Gastrocnemius medialis (tissue), 4 donors: ENCODE results near the gene AK2. TPM values are rescaled to one million over a fixed set of nuclear protein-coding genes. Genes with fewer than 3 reads are reported as not detected.

ENCODE experiments used
- ATAC-seq, 2 donors: fragments of 150-250 bp; one replicate each; pipeline ENCODE4 v1.9.1; 2016
- DNase-seq, 2 donors: peaks; one replicate each; pipeline ENCODE4 v3.0.0-alpha.2; 2019
- H3K27ac ChIP-seq, 4 donors: fragments of 200-600 bp; sonication (generic); 1 replicate in 1 of 4; 2 replicates in 3 of 4; pipeline ENCODE4 v1.5.1; 2016 to 2018; ENCODE audit warnings: mild to moderate bottlenecking in 2 of 4, moderate library complexity in 1 of 4
- H3K27me3 ChIP-seq, 3 donors: fragments of 200-600 bp; sonication (generic) in 2 of 3; 1 replicate in 1 of 3; 2 replicates in 2 of 3; pipeline versions ENCODE4 v1.5.1 to v1.6.0; 2016 to 2019; ENCODE audit warnings: mild to moderate bottlenecking in 1 of 3, moderate library complexity in 1 of 3
- H3K36me3 ChIP-seq, 2 donors: fragments of 200-600 bp; sonication (generic) in 1 of 2; one replicate each; pipeline ENCODE4 v1.5.1; 2017 to 2018
- H3K4me1 ChIP-seq, 2 donors: fragments of 200-600 bp; sonication (generic) in 1 of 2; one replicate each; pipeline ENCODE4 v1.5.1; 2016 to 2017; ENCODE audit warnings: mild to moderate bottlenecking in 2 of 2
- H3K4me3 ChIP-seq, 4 donors: fragments of 200-600 bp; sonication (generic) in 3 of 4; 1 replicate in 1 of 4; 2 replicates in 3 of 4; pipeline ENCODE4 v1.5.1; 2016 to 2019; ENCODE audit warnings: mild to moderate bottlenecking in 2 of 4
- H3K9me3 ChIP-seq, 3 donors: fragments of 200-600 bp; sonication (generic) in 2 of 3; 1 replicate in 1 of 3; 2 replicates in 2 of 3; pipeline ENCODE4 v1.5.1; 2016 to 2019
- CTCF ChIP-seq, 5 experiments: fragments of 450-650 bp in 3 of 5; fragments of 200-600 bp in 2 of 5; sonication (generic) in 2 of 5; IDR thresholded peaks in 4 of 5; conservative IDR thresholded peaks in 1 of 5; 1 replicate in 4 of 5; 2 replicates in 1 of 5; pipeline ENCODE4 v1.5.1; 2016 to 2019; ENCODE audit warnings: antibody characterized with exemption in 5 of 5, mild to moderate bottlenecking in 3 of 5, moderate library complexity in 3 of 5
- POLR2A ChIP-seq, 2 donors: fragments of 450-650 bp; IDR thresholded peaks; one replicate each; pipeline ENCODE4 v1.6.1; 2017; ENCODE audit warnings: antibody characterized with exemption in 2 of 2, mild to moderate bottlenecking in 2 of 2, moderate library complexity in 2 of 2
- in situ Hi-C, 4 donors: fragments of 200-750 bp; cut with MboI; loops; one replicate each; pipeline versions ENCODE4 v1.15.0 to v1.8.0; 2017; ENCODE audit warnings: low sequenced_read_pairs in 4 of 4
- intact Hi-C: fragments of 100-400 bp; cut with DNase I; formaldehyde crosslinking; loops from one replicate; pipeline ENCODE4 v1.15.1; 2023; ENCODE audit warnings: low total_unique reads
- total RNA-seq, 4 donors: library from RNA; depleted of rRNA; stranded (reverse); fragments of >200 nt; gene quantifications; one replicate each; pipeline versions ENCODE4 v1.1.0 to v1.2.3, GENCODE V29; 2016

AK2 gene
- total RNA-seq, 4 donors from 2014 or later, result 125 to 261 (median 152) TPM

GRCh38 chr1:32990887-32991286, 45.8 kb downstream of the AK2 start:
- H3K9me3 ChIP-seq, result no peaks in the 10 kb centered on the region
- H3K27ac ChIP-seq, result no peak overlapping the region
- peaks cover 27 to 35% of the 10 kb centered on the region in 2 donors for H3K4me1 ChIP-seq
- ATAC-seq, result no peak
- in situ Hi-C loops, result no loop called here
- no peak for TF ChIP-seq POLR2A (IDR thresholded peaks at IDR 0.05)
- no peak for TF ChIP-seq CTCF (IDR thresholded peaks at IDR 0.05 in 4 of 5, conservative IDR thresholded peaks at IDR 0.05 in 1 of 5)
- intact Hi-C loops, result no loop called here
- H3K27me3 ChIP-seq, result no peaks in the 10 kb centered on the region
- no peak overlapping the region for H3K4me3 ChIP-seq
- no peak for DNase-seq
- no peaks in the 10 kb centered on the region for H3K36me3 ChIP-seq

- peak overlapping the region; percentile 11 to 63 (median 46) for H3K27ac ChIP-seq
- peaks cover 27 to 34% of the 10 kb centered on the region in 2 donors for H3K4me1 ChIP-seq
- ATAC-seq (peak; percentile 66 to 78), DNase-seq (peak; percentile 38 to 72)
- intact Hi-C loops, result no loop called here
- H3K4me3 ChIP-seq, result no peak overlapping the region
- no peaks in the 10 kb centered on the region for H3K9me3 ChIP-seq
- no peaks in the 10 kb centered on the region for H3K36me3 ChIP-seq
- TF ChIP-seq CTCF (IDR thresholded peaks at IDR 0.05 in 4 of 5, conservative IDR thresholded peaks at IDR 0.05 in 1 of 5), result no peak
- TF ChIP-seq POLR2A (IDR thresholded peaks at IDR 0.05), result no peak
- H3K27me3 ChIP-seq, result no peaks in the 10 kb centered on the region
- in situ Hi-C loops, result no loop called here
Measured at GRCh38 chr1:32989160-32990050, 47.3 kb downstream of the AK2 start.

GRCh38 chr1:32988665-32989064, 48.0 kb downstream of the AK2 start:
- H3K36me3 ChIP-seq, result no peaks in the 10 kb centered on the region
- no peaks in the 10 kb centered on the region for H3K9me3 ChIP-seq
- in situ Hi-C loops, result no loop called here
- no peak for TF ChIP-seq POLR2A (IDR thresholded peaks at IDR 0.05)
- no peak for TF ChIP-seq CTCF (IDR thresholded peaks at IDR 0.05 in 4 of 5, conservative IDR thresholded peaks at IDR 0.05 in 1 of 5)
- no peak overlapping the region for H3K4me3 ChIP-seq
- DNase-seq, result peak in 1 of 2 donors; percentile 38
- ATAC-seq, result no peak
- H3K4me1 ChIP-seq, result peaks cover 27% of the 10 kb centered on the region in 2 donors
- peak overlapping the region; percentile 11 to 63 (median 46) for H3K27ac ChIP-seq
- H3K27me3 ChIP-seq, result no peaks in the 10 kb centered on the region
- intact Hi-C loops, result no loop called here

GRCh38 chr1:32985226-32985625, 51.5 kb downstream of the AK2 start:
- Histone ChIP-seq H3K9me3 (no peaks in the 10 kb centered on the region), H3K27me3 (no peaks in the 10 kb centered on the region), H3K36me3 (no peaks in the 10 kb centered on the region), H3K4me3 (no peak overlapping the region), H3K4me1 (peaks cover 19 to 20% of the 10 kb centered on the region in 2 donors), H3K27ac (no peak overlapping the region)
- ATAC-seq (no peak), DNase-seq (no peak)
- intact Hi-C loops, result no loop called here
- TF ChIP-seq POLR2A (IDR thresholded peaks at IDR 0.05) (no peak), CTCF (IDR thresholded peaks at IDR 0.05 in 4 of 5, conservative IDR thresholded peaks at IDR 0.05 in 1 of 5) (no peak)
- in situ Hi-C loops, result no loop called here
